HG03521 (cell line): ENCODE measurements around the gene IGF1R.

Experiments used
- ATAC-seq: cut with Tn5 transposase; IDR thresholded peaks from one replicate; pipeline ENCODE4 v1.9.1; 2021; ENCODE audit warnings: mild to moderate bottlenecking, moderate library complexity; ENCODE audit not compliant: unreplicated experiment

The IGF1R gene

DNA sequence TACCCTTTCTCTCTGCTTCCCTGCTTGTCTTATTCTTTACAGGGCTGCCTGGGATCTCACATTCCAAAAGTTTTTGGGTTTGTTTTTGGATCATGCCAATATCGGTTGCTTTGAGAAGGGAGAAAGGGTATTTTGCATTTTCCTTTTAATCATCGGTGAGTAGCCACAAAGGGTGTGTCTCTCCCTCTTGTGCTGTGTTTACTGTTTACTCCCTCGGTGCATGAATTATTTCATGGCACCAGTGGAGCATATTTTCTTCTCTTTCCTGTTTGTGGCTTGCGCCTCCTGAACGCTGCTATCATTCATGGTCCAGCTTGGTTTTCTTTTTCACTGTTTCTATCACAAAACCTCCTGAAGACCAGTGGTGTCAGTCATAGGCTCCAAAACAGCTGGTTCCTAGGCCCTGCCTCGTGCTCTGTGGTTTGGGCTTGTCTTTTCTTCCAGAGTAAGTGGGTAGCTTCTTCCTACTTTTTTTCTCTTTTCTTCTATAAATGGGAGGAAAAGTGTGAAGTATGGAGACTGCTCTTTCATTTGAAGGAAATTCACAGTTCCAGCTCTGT is 54.9 kb downstream of the IGF1R start:
- no peak for ATAC-seq

- ATAC-seq, result no peak
Observed at GRCh38 chr15:98705070-98705469, 56.7 kb downstream of the IGF1R start.

GRCh38 chr15:98706387-98706786 is 58.0 kb downstream of the IGF1R start:
- no peak for ATAC-seq

DNA sequence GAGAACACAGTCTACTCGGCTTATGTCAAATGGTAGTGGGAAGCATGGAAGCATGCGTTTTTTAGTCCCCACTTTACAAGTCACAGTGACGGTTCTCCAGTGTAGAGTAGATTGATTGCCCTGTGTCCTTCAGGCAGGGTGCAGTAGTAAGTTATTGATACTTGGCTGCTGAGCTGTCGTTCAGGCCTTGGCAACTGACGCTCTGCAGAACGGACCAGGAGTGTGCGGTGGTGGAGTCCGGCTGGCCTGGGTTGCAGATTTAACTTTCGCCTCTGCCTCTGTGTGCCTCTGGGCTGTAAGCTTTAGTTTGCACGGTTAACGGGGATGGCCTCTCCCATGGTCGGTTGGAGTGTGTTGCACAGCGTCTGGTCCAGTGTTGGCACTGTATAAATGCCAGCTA is 58.6 kb downstream of the IGF1R start:
- ATAC-seq, result no peak

- no peak for ATAC-seq
Observed at GRCh38 chr15:98708037-98708590, 59.8 kb downstream of the IGF1R start.

GRCh38 chr15:98711810-98712209 is 63.5 kb downstream of the IGF1R start:
- no peak for ATAC-seq

DNA sequence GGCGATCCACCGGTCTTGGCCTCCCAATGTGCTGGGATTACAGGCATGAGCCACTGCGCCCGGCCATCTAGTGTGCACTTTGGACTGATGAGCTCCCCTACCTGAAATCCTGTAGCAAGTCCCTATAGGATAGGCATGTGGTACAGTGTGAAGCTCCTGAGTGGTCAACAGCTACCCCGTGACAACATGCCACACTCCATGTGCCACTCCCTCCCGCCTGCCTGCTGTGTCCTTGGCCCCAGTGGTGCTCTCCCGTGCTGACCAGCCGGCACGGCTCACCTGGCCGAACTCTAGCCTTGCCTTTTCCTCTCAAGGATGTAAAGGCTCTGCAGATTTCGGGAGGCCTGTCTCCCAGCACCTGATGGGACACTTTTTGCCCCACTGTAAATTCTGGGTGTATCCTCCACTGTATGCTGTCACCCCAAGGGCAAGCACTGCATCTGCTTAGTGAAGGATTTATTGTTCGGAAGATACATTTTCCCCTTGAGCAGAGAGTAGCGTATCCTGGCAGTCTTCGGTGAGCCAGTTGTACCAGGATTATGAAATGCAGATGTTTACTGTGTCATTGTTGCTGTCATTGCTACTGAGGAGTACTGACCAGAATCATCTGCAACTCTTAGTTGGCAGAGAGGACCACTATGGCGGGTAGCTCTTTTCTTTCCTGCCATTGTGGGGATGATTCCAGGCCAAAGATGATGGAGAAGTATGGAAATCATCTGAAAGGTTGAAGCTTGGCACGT is 64.7 kb downstream of the IGF1R start:
- ATAC-seq, result no peak

- no peak for ATAC-seq
Observed at GRCh38 chr15:98713585-98714001, 65.3 kb downstream of the IGF1R start.

DNA sequence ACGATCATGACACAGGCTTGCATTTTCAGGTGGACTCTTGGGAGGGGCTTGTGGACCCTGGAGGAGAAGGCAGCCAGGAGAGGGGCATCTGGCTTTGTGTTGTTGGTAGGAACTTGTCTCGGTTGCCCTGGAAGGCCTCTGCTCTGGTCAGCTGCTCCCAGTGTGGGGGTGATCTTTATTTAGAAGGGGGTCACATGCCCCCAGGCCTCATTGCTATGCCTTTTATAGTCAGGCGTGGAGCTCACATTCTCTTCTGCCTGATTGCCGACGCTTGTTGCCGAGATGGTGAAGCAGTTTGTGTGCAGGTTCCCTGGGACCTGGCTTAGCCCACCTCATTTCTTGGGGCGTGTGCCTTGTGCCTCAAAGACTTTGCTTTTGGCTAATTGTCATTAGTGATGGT is 66.6 kb downstream of the IGF1R start:
- no peak for ATAC-seq

DNA sequence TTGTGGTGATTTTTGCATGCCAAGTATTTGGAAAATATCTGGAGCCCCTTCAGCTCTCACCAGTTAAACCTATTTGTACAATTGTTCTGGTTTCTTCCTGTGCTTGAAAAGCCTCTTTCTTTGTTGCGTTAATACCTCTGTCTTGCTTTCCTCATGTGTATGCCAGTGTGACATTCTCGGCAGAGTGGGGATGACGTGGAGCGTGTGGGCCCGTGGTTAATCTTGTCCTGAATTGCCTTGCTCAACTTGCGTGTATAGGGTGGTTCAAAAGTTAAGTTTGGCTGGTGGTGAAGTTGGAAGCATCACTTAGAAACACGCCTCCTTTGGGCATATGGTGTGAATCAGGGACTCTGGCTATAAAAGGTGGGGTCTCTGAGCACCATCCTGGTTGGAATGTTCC is 67.1 kb downstream of the IGF1R start:
- no peak for ATAC-seq

DNA sequence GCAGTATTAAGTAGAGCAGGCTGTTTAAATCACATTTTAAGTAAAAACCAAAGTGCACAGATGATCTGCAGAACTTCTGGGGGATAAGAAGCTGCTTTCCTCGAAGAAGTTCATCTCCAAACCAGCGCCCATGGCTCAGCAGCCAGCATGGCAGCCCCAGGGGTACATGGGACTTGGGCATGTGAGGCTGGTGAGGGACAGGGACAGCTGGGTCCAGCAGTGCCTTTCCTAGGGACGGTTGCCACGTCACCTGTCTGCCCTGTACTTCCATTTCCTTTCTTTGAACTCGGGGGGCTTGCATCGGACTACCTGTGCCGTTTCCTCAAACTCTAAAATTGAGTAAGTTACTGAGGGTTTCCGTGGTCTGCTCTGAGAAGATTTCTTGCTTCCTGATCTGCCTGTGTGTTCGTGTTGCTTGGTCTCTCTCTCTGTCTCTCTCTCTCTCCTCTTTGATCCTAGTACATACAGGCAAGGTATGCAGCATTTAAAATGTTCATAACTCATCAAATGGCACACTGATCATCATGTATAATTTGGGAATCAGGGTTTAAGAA is 67.6 kb downstream of the IGF1R start:
- no peak for ATAC-seq

GRCh38 chr15:98717371-98717770 is 69.0 kb downstream of the IGF1R start:
- ATAC-seq, result no peak

DNA sequence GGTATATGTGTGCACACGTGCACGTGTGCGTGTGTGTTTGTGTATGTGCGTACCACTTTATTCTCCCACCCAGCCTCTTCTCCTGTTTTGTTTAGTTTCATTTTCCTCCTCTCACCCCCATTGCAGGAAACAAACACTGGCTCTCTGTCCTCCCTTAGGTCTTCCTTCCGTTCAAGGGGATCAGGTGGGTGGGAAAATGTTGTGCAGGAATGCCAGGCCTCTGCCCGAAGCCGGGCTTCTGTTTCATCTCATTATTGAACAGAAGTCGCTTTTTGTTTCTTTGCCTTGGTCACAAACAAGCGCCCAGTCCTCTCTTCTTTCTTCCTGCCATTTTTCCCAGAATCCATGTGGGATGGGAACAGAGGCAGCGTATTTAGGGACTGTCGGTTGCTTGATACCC is 69.6 kb downstream of the IGF1R start:
- no peak for ATAC-seq

DNA sequence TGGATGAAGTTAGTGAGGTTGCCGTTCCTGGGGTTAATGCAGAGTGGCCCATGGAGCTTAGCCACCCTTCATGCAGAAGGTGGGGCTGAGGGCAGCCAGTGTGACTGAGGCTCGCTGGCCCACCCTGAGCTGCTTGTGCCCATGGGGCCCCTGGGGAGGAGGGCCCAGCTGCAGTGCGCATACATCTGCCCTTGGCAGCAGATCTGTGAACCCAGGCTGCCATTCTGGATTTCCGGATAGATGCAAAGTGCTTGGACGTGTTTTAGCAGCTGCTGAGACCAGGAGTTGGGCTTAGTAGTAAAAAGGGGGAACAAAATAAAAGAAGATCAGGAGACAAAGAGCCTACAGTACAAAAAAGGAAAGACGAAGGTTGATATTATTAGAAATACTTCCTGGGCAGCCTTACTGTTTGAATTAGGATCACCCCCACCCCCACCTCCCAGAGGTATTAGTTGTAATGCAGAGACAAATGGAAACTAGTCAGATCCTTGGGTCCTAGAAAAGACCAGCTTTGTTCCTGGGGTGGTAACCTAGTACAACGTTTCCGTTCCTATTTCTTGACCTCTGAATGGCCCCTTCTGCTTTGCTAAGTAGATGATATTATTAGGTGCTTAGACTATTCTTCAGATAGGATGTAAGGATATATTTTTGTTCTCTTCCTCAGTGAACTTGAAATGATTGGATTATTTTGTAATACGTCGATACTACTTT is 70.2 kb downstream of the IGF1R start:
- no peak for ATAC-seq

DNA sequence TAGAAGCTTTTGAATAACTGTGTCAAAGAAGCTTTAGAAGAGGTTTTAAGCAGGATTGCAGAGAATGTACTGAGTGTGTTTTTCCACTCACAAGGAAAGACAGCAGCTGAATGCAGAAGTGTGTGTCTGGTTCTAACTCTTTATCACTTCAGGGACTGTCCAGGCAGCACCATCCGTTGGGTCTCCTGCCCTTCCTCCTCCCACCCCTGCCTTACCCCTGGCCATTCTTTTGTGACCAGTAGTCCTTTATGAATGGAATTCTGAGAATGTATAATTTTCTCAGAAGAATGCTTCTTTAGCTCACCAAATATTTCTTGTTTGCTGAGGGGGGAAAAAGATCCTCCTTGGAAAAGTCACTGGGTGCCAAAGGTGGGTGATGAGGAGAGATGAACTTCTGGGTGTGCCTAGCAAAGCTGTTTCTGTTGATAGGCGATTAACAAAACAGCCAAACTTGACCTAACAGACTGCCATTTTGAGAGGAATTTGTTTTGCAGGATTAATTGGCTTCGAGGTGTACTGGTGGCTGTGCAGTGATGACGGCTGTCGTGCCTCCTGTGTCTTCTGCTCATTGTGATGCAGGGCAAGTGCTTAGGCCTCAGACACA is 70.9 kb downstream of the IGF1R start:
- no peak for ATAC-seq

DNA sequence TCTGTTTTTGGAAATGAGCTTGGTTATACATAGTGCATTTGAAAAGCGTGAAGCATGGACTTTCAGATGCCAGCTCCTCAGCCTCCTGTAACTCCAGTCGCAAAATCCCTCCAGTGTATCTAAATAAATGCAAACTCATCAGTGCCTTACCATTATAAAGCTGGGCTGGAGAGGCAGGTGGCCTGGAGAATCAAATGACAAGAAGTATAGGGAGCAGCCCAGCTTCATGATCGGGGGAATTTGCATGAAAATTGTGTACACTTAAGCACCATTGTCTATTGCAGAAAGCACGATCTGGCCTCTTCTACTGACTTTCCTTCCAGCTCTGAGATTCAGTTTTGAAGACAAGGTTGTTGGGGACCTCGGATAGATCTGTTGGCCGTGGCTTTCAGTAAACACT is 71.7 kb downstream of the IGF1R start:
- no peak for ATAC-seq

- no peak for ATAC-seq
Observed at GRCh38 chr15:98720577-98721565, 72.5 kb downstream of the IGF1R start.

GRCh38 chr15:98722209-98722608 is 73.9 kb downstream of the IGF1R start:
- ATAC-seq, result no peak

DNA sequence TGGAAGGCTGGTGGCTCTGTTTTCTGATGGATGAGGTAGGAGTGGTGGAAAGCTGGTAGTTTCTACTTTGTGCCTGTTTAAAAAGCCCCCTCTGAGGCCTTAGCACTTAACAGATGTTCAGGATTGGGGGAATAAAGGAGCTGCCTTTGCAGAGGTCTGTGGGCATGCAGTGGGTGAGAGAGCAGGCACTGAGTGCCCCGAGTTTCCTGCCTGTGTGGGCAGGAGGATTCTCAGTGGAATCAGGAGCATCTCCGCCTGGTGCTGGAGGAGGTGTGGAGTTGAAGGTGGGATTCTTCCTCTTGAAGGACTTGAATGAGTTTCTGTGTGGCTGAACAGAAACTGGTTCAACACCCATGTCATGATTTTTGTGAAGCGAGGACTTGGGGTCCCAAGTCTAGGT is 74.3 kb downstream of the IGF1R start:
- no peak for ATAC-seq

GRCh38 chr15:98723195-98723594 is 74.9 kb downstream of the IGF1R start:
- no peak for ATAC-seq
